SK-N-SH (cell line): ENCODE results near the gene MYBPC3. TPM values are rescaled to one million over a fixed set of nuclear protein-coding genes. Genes with fewer than 3 reads are reported as not detected.
"Not testable (repeated sequence)": the region's sequence is repeated elsewhere in the genome, so short reads cannot be mapped to it uniquely, and the experiment has no call there.

ENCODE experiments used
- CTCF ChIA-PET: fragments of 300-600, 350-600 bp; formaldehyde crosslinking; extraction: SDS; loops from one replicate; lab custom pipeline; 2021; lab: Yijun Ruan, JAX
- POLR2A ChIA-PET: fragments of 350-600 bp; sonication (Branson Sonifier 250); formaldehyde crosslinking; extraction: SDS; loops from one replicate; lab custom pipeline; 2020; ENCODE audit warnings: antibody characterized with exemption, inconsistent platforms; lab: Yijun Ruan, JAX
- DNase-seq: peaks from one replicate; pipeline ENCODE4 v3.0.0; 2012
- H2AFZ ChIP-seq: fragments of 200-600 bp; sonication (generic); 2 replicates; pipeline ENCODE4 v1.8.1; 2016; ENCODE audit warnings: antibody characterized with exemption, mild to moderate bottlenecking, low read depth
- H3F3A ChIP-seq: fragments of 200-600 bp; sonication (generic); replicated peaks from 2 replicates; pipeline ENCODE3; 2016; ENCODE audit warnings: antibody characterized with exemption, mild to moderate bottlenecking; ENCODE audit not compliant: insufficient read depth
- H3K27ac ChIP-seq, 2 experiments: fragments of 200-500 bp in 1 of 2; fragments of 200-600 bp in 1 of 2; sonication (Bioruptor generic) in 1 of 2; sonication (generic), shearing (Covaris generic) in 1 of 2; 2 replicates each; pipeline versions ENCODE4 v1.5.1 to v1.6.1; 2014 to 2016; ENCODE audit warnings: low read depth in 2 of 2, inconsistent platforms in 1 of 2, low read length in 1 of 2, mild to moderate bottlenecking in 1 of 2, mixed read lengths in 1 of 2
- H3K27me3 ChIP-seq: fragments of 200-600 bp; sonication (generic), shearing (Covaris generic); 2 replicates; pipeline ENCODE4 v1.6.1; 2016; ENCODE audit warnings: mixed run types; ENCODE audit not compliant: insufficient read depth
- H3K36me3 ChIP-seq, 2 experiments: fragments of 200-500 bp in 1 of 2; fragments of 200-600 bp in 1 of 2; sonication (Bioruptor generic) in 1 of 2; sonication (generic) in 1 of 2; replicated peaks in 1 of 2; 2 replicates each; pipeline versions ENCODE3 to v1.5.1; 2014 to 2016; ENCODE audit warnings: low read length in 1 of 2, mild to moderate bottlenecking in 1 of 2; ENCODE audit not compliant: insufficient read depth in 2 of 2, control insufficient read depth in 1 of 2
- H3K4me1 ChIP-seq, 2 experiments: fragments of 200-500 bp in 1 of 2; fragments of 200-600 bp in 1 of 2; sonication (Bioruptor generic) in 1 of 2; sonication (generic), shearing (Covaris generic) in 1 of 2; 2 replicates each; pipeline versions ENCODE4 v1.5.1 to v1.6.1; 2014 to 2016; ENCODE audit warnings: low read depth in 1 of 2, low read length in 1 of 2, mixed run types in 1 of 2; ENCODE audit not compliant: insufficient read depth in 2 of 2, control insufficient read depth in 1 of 2
- H3K4me2 ChIP-seq: fragments of 200-600 bp; sonication (generic), shearing (Covaris generic); 2 replicates; pipeline ENCODE4 v1.6.1; 2017; ENCODE audit warnings: mixed run types
- H3K4me3 ChIP-seq, 2 experiments: fragments of 200-500 bp in 1 of 2; fragments of 200-600 bp in 1 of 2; sonication (Bioruptor generic) in 1 of 2; sonication (generic), shearing (Covaris generic) in 1 of 2; 2 replicates each; pipeline versions ENCODE4 v1.5.1 to v1.8.1; 2014 to 2016; ENCODE audit warnings: low read depth in 2 of 2, inconsistent platforms in 1 of 2, low read length in 1 of 2, mild to moderate bottlenecking in 1 of 2, mixed read lengths in 1 of 2, moderate library complexity in 1 of 2
- H3K79me2 ChIP-seq: fragments of 200-600 bp; sonication (generic); 2 replicates; pipeline ENCODE4 v1.8.1; 2017; ENCODE audit warnings: mild to moderate bottlenecking; ENCODE audit not compliant: insufficient read depth
- H3K9ac ChIP-seq: fragments of 200-600 bp; sonication (generic); 2 replicates; pipeline ENCODE4 v1.6.1; 2017; ENCODE audit warnings: mixed run types
- H3K9me2 ChIP-seq: fragments of 200-600 bp; sonication (generic); 2 replicates; pipeline ENCODE4 v1.6.1; 2017; ENCODE audit warnings: mixed run types
- H3K9me3 ChIP-seq: fragments of 200-600 bp; sonication (generic); 2 replicates; pipeline ENCODE4 v1.6.1; 2017; ENCODE audit warnings: mixed run types, mild to moderate bottlenecking, moderate library complexity
- H4K20me1 ChIP-seq: fragments of 200-600 bp; sonication (generic); 2 replicates; pipeline ENCODE4 v1.6.1; 2017; ENCODE audit warnings: mild to moderate bottlenecking, mixed run types; ENCODE audit not compliant: insufficient read depth
- EZH2phosphoT487 ChIP-seq: fragments of 200-600 bp; sonication (generic); IDR thresholded peaks from 2 replicates; pipeline ENCODE4 v1.6.1; 2017; ENCODE audit warnings: low read depth, mixed run types, mild to moderate bottlenecking, antibody characterized with exemption, moderate library complexity, borderline replicate concordance
- FOSL2 ChIP-seq: IDR thresholded peaks from 2 replicates; pipeline ENCODE4 v1.4.0; 2012; ENCODE audit warnings: low read depth, mild to moderate bottlenecking, moderate library complexity, borderline replicate concordance
- MXI1 ChIP-seq: IDR thresholded peaks from 2 replicates; pipeline ENCODE4 v1.6.1; 2012; ENCODE audit warnings: mild to moderate bottlenecking, low read depth, low read length, improper control_type of control experiment
- PBX3 ChIP-seq: IDR thresholded peaks from 2 replicates; pipeline ENCODE4; 2012
- POLR2AphosphoS5 ChIP-seq: IDR thresholded peaks from 2 replicates; pipeline ENCODE4 v1.6.1; 2012; ENCODE audit warnings: low read depth, low read length
- RCOR1 ChIP-seq: fragments of 150-350 bp; IDR thresholded peaks from 2 replicates; pipeline ENCODE4 v1.6.1; 2017; ENCODE audit warnings: antibody characterized with exemption, low read length
- ZBTB33 ChIP-seq: IDR thresholded peaks from 2 replicates; pipeline ENCODE4 v1.4.0; 2012; ENCODE audit warnings: low read depth, borderline replicate concordance
- WGBS: methylation state at CpG from one replicate; pipeline ENCODE4 v1.1.6; 2017; ENCODE audit warnings: low lambda C conversion rate; 5-methylcytosine and 5-hydroxymethylcytosine counted together
- polyA plus RNA-seq, 3 experiments: library from polyadenylated mRNA; depleted of rRNA; stranded (reverse); fragments of >200 nt; gene quantifications; 2 replicates each; pipeline ENCODE4 v1.2.3, GENCODE V29; 2012
- TF ChIP-seq, protein P1 (sequence below): fragments of 200-600 bp; sonication (generic); IDR thresholded peaks from 2 replicates; pipeline ENCODE4 v1.6.1; 2017; ENCODE audit warnings: antibody characterized with exemption, mild to moderate bottlenecking, moderate library complexity

The MYBPC3 gene
- polyA plus RNA-seq, 1 of the 3 experiments (the other 2 are of a cell fraction) = not detected

DNA sequence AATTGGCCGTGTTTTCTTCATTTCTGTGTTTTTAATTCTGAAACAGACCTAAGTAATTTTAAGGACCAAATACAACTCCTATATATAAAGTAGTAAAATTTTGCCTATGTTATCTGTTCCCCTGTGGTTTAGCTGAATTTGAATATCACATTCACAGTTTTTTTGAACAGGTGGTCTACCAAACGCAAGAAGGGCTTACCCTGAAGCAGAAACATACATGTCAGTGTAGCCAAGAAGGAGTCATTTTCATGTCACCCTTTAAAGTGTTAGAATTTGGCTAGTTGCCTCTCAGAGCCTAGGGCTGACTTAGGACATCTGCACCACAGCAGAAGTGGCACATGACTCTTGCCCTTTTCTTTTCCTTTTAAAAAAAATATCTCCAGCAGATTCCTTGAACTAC, 34.3 kb downstream of the MYBPC3 start:
- H3K4me1 ChIP-seq = no peaks in the 10 kb centered on the region
- no peaks in the 10 kb centered on the region for H3K9me3 ChIP-seq
- no peaks in the 10 kb centered on the region for H3K9me2 ChIP-seq
- H3K27me3 ChIP-seq = no peaks in the 10 kb centered on the region
- peaks cover 22 to 38% of the 10 kb centered on the region in 2 experiments for H3K36me3 ChIP-seq
- TF ChIP-seq MXI1 (no peak), EZH2phosphoT487 (no peak), FOSL2 (no peak)
- TF ChIP-seq, protein P1, sequence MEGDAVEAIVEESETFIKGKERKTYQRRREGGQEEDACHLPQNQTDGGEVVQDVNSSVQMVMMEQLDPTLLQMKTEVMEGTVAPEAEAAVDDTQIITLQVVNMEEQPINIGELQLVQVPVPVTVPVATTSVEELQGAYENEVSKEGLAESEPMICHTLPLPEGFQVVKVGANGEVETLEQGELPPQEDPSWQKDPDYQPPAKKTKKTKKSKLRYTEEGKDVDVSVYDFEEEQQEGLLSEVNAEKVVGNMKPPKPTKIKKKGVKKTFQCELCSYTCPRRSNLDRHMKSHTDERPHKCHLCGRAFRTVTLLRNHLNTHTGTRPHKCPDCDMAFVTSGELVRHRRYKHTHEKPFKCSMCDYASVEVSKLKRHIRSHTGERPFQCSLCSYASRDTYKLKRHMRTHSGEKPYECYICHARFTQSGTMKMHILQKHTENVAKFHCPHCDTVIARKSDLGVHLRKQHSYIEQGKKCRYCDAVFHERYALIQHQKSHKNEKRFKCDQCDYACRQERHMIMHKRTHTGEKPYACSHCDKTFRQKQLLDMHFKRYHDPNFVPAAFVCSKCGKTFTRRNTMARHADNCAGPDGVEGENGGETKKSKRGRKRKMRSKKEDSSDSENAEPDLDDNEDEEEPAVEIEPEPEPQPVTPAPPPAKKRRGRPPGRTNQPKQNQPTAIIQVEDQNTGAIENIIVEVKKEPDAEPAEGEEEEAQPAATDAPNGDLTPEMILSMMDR = no peak
- no peak overlapping the region for H3K9ac ChIP-seq
- ChIA-PET POLR2A (no interaction called here), CTCF (interaction anchor here (1.0 kb wide), 1 partner anchor 37 kb away, joined by 3 read pairs; no protein-coding TSS in a partner anchor)
- no peak for DNase-seq
- H3F3A ChIP-seq = no peaks in the 10 kb centered on the region
- no peak overlapping the region for H3K4me3 ChIP-seq
- H3K27ac ChIP-seq = no peak overlapping the region
- H4K20me1 ChIP-seq = no peaks in the 10 kb centered on the region
- no peak overlapping the region for H2AFZ ChIP-seq
- H3K79me2 ChIP-seq = no peaks in the 10 kb centered on the region
- 100% methylated on average over 2 of the region's 2 CpGs for WGBS
- no peak overlapping the region for H3K4me2 ChIP-seq

DNA sequence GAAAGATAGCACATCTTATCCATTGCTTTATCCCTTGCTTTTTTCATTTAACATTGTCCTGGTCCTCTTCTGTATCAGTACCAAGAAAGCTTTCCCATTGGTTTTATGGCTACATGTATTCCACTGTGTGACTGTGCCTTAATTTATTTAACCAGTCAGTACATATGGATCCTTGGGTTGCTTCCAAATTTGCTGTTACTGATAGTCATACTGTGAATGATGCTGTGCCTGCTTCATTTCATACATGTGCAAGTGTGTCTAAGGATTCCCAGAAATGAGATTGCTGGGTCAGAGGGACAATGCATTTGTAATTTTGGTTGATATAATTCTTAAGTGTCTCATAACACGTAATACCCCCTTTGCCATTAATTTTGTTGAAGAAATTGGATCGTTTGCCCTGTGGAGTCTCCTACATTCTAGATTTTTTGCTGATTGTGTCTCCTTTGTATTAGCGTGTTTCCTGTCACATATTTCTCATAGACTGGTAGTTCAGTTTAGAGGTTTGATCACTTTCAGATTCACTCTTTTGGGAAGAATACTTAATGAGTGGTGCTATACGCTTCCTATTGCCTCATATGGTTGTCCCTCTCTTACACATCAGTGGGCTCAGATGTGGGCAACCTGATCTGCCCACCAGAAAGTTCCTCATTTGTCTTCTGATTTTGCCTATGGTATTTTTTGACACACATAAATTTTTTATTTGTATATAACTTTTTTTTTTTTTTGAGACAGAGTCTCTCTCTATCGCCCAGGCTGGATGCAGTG, 35.3 kb downstream of the MYBPC3 start:
- ChIA-PET CTCF (interaction anchor here (0.7 to 1.0 kb wide), 4 partner anchors 19 to 113 kb away, joined by 3 to 4 read pairs (median 3); no protein-coding TSS in a partner anchor), POLR2A (no interaction called here)
- Histone ChIP-seq H3K9me3 (no peaks in the 10 kb centered on the region), H3K27ac (no peak overlapping the region), H3K27me3 (no peaks in the 10 kb centered on the region), H3K4me1 (no peaks in the 10 kb centered on the region), H3K4me3 (no peak overlapping the region), H3F3A (no peaks in the 10 kb centered on the region), H4K20me1 (no peaks in the 10 kb centered on the region), H3K9me2 (no peaks in the 10 kb centered on the region), H3K79me2 (no peaks in the 10 kb centered on the region), H2AFZ (no peak overlapping the region)
- no peak for DNase-seq
- TF ChIP-seq RCOR1 (no peak), PBX3 (no peak), ZBTB33 (no peak), POLR2AphosphoS5 (no peak)
- TF ChIP-seq, all 33 proteins: peak for 0
- H3K9ac ChIP-seq = no peak overlapping the region
- H3K36me3 ChIP-seq = peaks cover 29 to 38% of the 10 kb centered on the region in 2 experiments
- 96% methylated on average over 5 of the region's 5 CpGs for WGBS
- H3K4me2 ChIP-seq = no peak overlapping the region

DNA sequence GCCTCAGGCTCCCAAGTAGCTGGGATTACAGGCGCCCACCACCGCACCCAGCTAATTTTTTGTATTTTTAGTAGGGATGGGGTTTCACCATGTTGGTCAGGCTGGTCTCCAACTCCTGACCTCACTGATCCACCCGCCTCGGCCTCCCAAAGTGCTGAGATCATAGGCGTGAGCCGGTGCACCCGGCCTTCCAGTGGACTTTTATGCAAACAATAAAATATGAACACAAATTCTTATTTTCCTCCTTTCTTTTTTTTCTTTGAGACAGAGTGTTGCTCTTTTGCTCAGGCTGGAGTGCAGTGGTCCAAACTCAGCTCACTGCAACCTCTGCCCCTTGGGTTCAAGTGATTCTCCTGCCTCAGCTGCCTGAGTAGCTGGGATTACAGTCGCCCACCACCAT, 36.0 kb downstream of the MYBPC3 start:
- POLR2A ChIA-PET, H3K4me1 ChIP-seq, H3K4me3 ChIP-seq, H3K79me2 ChIP-seq, DNase-seq, H3F3A ChIP-seq, H3K9ac ChIP-seq, H3K27ac ChIP-seq, H3K4me2 ChIP-seq, H2AFZ ChIP-seq, H4K20me1 ChIP-seq, H3K27me3 ChIP-seq, H3K9me3 ChIP-seq, H3K9me2 ChIP-seq: not testable (repeated sequence)
- WGBS = 99% methylated on average over 8 of the region's 8 CpGs
- H3K36me3 ChIP-seq = peaks cover 28 to 33% of the 10 kb centered on the region in 2 experiments
- CTCF ChIA-PET = interaction anchor here (0.7 to 1.0 kb wide), 3 partner anchors 20 to 112 kb away, joined by 3 to 4 read pairs (median 3); no protein-coding TSS in a partner anchor
